SK-N-SH (cell line): ENCODE measurements around the gene PSTPIP1. TPM values are rescaled to one million over a fixed set of nuclear protein-coding genes. Genes with fewer than 3 reads are reported as not detected.

Experiments used
- CTCF ChIA-PET: fragments of 300-600, 350-600 bp; formaldehyde crosslinking; extraction: SDS; loops from one replicate; lab custom pipeline; 2021; lab: Yijun Ruan, JAX
- POLR2A ChIA-PET: fragments of 350-600 bp; sonication (Branson Sonifier 250); formaldehyde crosslinking; extraction: SDS; loops from one replicate; lab custom pipeline; 2020; ENCODE audit warnings: antibody characterized with exemption, inconsistent platforms; lab: Yijun Ruan, JAX
- DNase-seq: peaks from one replicate; pipeline ENCODE4 v3.0.0; 2012
- H2AFZ ChIP-seq: fragments of 200-600 bp; sonication (generic); 2 replicates; pipeline ENCODE4 v1.8.1; 2016; ENCODE audit warnings: antibody characterized with exemption, mild to moderate bottlenecking, low read depth
- H3F3A ChIP-seq: fragments of 200-600 bp; sonication (generic); replicated peaks from 2 replicates; pipeline ENCODE3; 2016; ENCODE audit warnings: antibody characterized with exemption, mild to moderate bottlenecking; ENCODE audit not compliant: insufficient read depth
- H3K27ac ChIP-seq, 2 experiments: fragments of 200-500 bp in 1 of 2; fragments of 200-600 bp in 1 of 2; sonication (Bioruptor generic) in 1 of 2; sonication (generic), shearing (Covaris generic) in 1 of 2; 2 replicates each; pipeline versions ENCODE4 v1.5.1 to v1.6.1; 2014 to 2016; ENCODE audit warnings: low read depth in 2 of 2, inconsistent platforms in 1 of 2, low read length in 1 of 2, mild to moderate bottlenecking in 1 of 2, mixed read lengths in 1 of 2
- H3K27me3 ChIP-seq: fragments of 200-600 bp; sonication (generic), shearing (Covaris generic); 2 replicates; pipeline ENCODE4 v1.6.1; 2016; ENCODE audit warnings: mixed run types; ENCODE audit not compliant: insufficient read depth
- H3K36me3 ChIP-seq, 2 experiments: fragments of 200-500 bp in 1 of 2; fragments of 200-600 bp in 1 of 2; sonication (Bioruptor generic) in 1 of 2; sonication (generic) in 1 of 2; replicated peaks in 1 of 2; 2 replicates each; pipeline versions ENCODE3 to v1.5.1; 2014 to 2016; ENCODE audit warnings: low read length in 1 of 2, mild to moderate bottlenecking in 1 of 2; ENCODE audit not compliant: insufficient read depth in 2 of 2, control insufficient read depth in 1 of 2
- H3K4me1 ChIP-seq, 2 experiments: fragments of 200-500 bp in 1 of 2; fragments of 200-600 bp in 1 of 2; sonication (Bioruptor generic) in 1 of 2; sonication (generic), shearing (Covaris generic) in 1 of 2; 2 replicates each; pipeline versions ENCODE4 v1.5.1 to v1.6.1; 2014 to 2016; ENCODE audit warnings: low read depth in 1 of 2, low read length in 1 of 2, mixed run types in 1 of 2; ENCODE audit not compliant: insufficient read depth in 2 of 2, control insufficient read depth in 1 of 2
- H3K4me2 ChIP-seq: fragments of 200-600 bp; sonication (generic), shearing (Covaris generic); 2 replicates; pipeline ENCODE4 v1.6.1; 2017; ENCODE audit warnings: mixed run types
- H3K4me3 ChIP-seq, 2 experiments: fragments of 200-500 bp in 1 of 2; fragments of 200-600 bp in 1 of 2; sonication (Bioruptor generic) in 1 of 2; sonication (generic), shearing (Covaris generic) in 1 of 2; 2 replicates each; pipeline versions ENCODE4 v1.5.1 to v1.8.1; 2014 to 2016; ENCODE audit warnings: low read depth in 2 of 2, inconsistent platforms in 1 of 2, low read length in 1 of 2, mild to moderate bottlenecking in 1 of 2, mixed read lengths in 1 of 2, moderate library complexity in 1 of 2
- H3K79me2 ChIP-seq: fragments of 200-600 bp; sonication (generic); 2 replicates; pipeline ENCODE4 v1.8.1; 2017; ENCODE audit warnings: mild to moderate bottlenecking; ENCODE audit not compliant: insufficient read depth
- H3K9ac ChIP-seq: fragments of 200-600 bp; sonication (generic); 2 replicates; pipeline ENCODE4 v1.6.1; 2017; ENCODE audit warnings: mixed run types
- H3K9me2 ChIP-seq: fragments of 200-600 bp; sonication (generic); 2 replicates; pipeline ENCODE4 v1.6.1; 2017; ENCODE audit warnings: mixed run types
- H3K9me3 ChIP-seq: fragments of 200-600 bp; sonication (generic); 2 replicates; pipeline ENCODE4 v1.6.1; 2017; ENCODE audit warnings: mixed run types, mild to moderate bottlenecking, moderate library complexity
- H4K20me1 ChIP-seq: fragments of 200-600 bp; sonication (generic); 2 replicates; pipeline ENCODE4 v1.6.1; 2017; ENCODE audit warnings: mild to moderate bottlenecking, mixed run types; ENCODE audit not compliant: insufficient read depth
- CTCF ChIP-seq: fragments of 200-600 bp; sonication (generic); IDR thresholded peaks from 2 replicates; pipeline ENCODE4 v1.6.1; 2017; ENCODE audit warnings: antibody characterized with exemption, mild to moderate bottlenecking, moderate library complexity
- EP300 ChIP-seq, 2 experiments: IDR thresholded peaks; 2 replicates each; pipeline versions ENCODE4 v1.4.0 to v1.6.1; 2012; ENCODE audit warnings: borderline replicate concordance in 1 of 2, low read depth in 1 of 2, low read length in 1 of 2
- EZH2phosphoT487 ChIP-seq: fragments of 200-600 bp; sonication (generic); IDR thresholded peaks from 2 replicates; pipeline ENCODE4 v1.6.1; 2017; ENCODE audit warnings: low read depth, mixed run types, mild to moderate bottlenecking, antibody characterized with exemption, moderate library complexity, borderline replicate concordance
- FOSL2 ChIP-seq: IDR thresholded peaks from 2 replicates; pipeline ENCODE4 v1.4.0; 2012; ENCODE audit warnings: low read depth, mild to moderate bottlenecking, moderate library complexity, borderline replicate concordance
- FOXM1 ChIP-seq: IDR thresholded peaks from 2 replicates; pipeline ENCODE4 v1.4.0; 2012; ENCODE audit warnings: low read depth, mild to moderate bottlenecking
- JUND ChIP-seq: IDR thresholded peaks from 2 replicates; pipeline ENCODE4 v1.4.0; 2012
- MAX ChIP-seq: IDR thresholded peaks from 2 replicates; pipeline ENCODE4 v1.4.0; 2012; ENCODE audit warnings: low read depth
- MXI1 ChIP-seq: IDR thresholded peaks from 2 replicates; pipeline ENCODE4 v1.6.1; 2012; ENCODE audit warnings: mild to moderate bottlenecking, low read depth, low read length, improper control_type of control experiment
- PBX3 ChIP-seq: IDR thresholded peaks from 2 replicates; pipeline ENCODE4; 2012
- RAD21 ChIP-seq: IDR thresholded peaks from 2 replicates; pipeline ENCODE4 v1.6.1; 2012; ENCODE audit warnings: mild to moderate bottlenecking, low read length
- SIN3A ChIP-seq: IDR thresholded peaks from 2 replicates; pipeline ENCODE4 v1.6.1; 2012; ENCODE audit warnings: low read depth, mild to moderate bottlenecking, low read length, moderate library complexity, borderline replicate concordance
- SMC3 ChIP-seq: IDR thresholded peaks from 2 replicates; pipeline ENCODE4 v1.6.1; 2012; ENCODE audit warnings: low read depth, low read length, improper control_type of control experiment
- TCF12 ChIP-seq: IDR thresholded peaks from 2 replicates; pipeline ENCODE4 v1.4.0; 2012
- ZBTB33 ChIP-seq: IDR thresholded peaks from 2 replicates; pipeline ENCODE4 v1.4.0; 2012; ENCODE audit warnings: low read depth, borderline replicate concordance
- WGBS: methylation state at CpG from one replicate; pipeline ENCODE4 v1.1.6; 2017; ENCODE audit warnings: low lambda C conversion rate; 5-methylcytosine and 5-hydroxymethylcytosine counted together
- polyA plus RNA-seq, 3 experiments: library from polyadenylated mRNA; depleted of rRNA; stranded (reverse); fragments of >200 nt; gene quantifications; 2 replicates each; pipeline ENCODE4 v1.2.3, GENCODE V29; 2012

Gene PSTPIP1
- polyA plus RNA-seq, 1 of the 3 experiments (the other 2 are of a cell fraction): 0.69 TPM

GRCh38 chr15:76978522-76979330, 16.2 kb upstream of the PSTPIP1 start:
- no peak overlapping the region for H2AFZ ChIP-seq
- H3K4me3 ChIP-seq: no peak overlapping the region
- H3K4me1 ChIP-seq: peaks cover 0 to 3% of the 10 kb centered on the region in 2 experiments; a peak in 1 of 4 replicates
- no peak overlapping the region for H3K9ac ChIP-seq
- H3K79me2 ChIP-seq: no peaks in the 10 kb centered on the region
- H3K27me3 ChIP-seq: no peaks in the 10 kb centered on the region
- no peaks in the 10 kb centered on the region for H3F3A ChIP-seq
- no peak overlapping the region for H3K4me2 ChIP-seq
- peaks cover 5% of the 10 kb centered on the region for H3K9me3 ChIP-seq
- H3K9me2 ChIP-seq: no peaks in the 10 kb centered on the region
- ChIA-PET POLR2A (interaction anchor here (0.7 to 0.9 kb wide), 2 partner anchors 17 to 92 kb away, joined by 3 read pairs; partner anchors contain the start of gene TSPAN3), CTCF (interaction anchor here (0.7 kb wide), 1 partner anchor 20 kb away, joined by 3 read pairs; no protein-coding TSS in a partner anchor)
- WGBS: 72% methylated on average over 16 of the region's 18 CpGs
- H3K36me3 ChIP-seq: no peaks in the 10 kb centered on the region
- no peaks in the 10 kb centered on the region for H4K20me1 ChIP-seq
- no peak overlapping the region for H3K27ac ChIP-seq
- TF ChIP-seq SIN3A: no peak
- TF ChIP-seq JUND: no peak
- no peak for TF ChIP-seq MXI1
- no peak for TF ChIP-seq FOXM1
- TF ChIP-seq EP300 (IDR thresholded peaks at IDR 0.05; ENCODE audit: borderline replicate concordance in 1 of 2, low read depth in 1 of 2, low read length in 1 of 2): no peak
- TF ChIP-seq MAX: no peak
- TF ChIP-seq TCF12: no peak
- TF ChIP-seq FOSL2: no peak
- no peak for TF ChIP-seq RAD21
- TF ChIP-seq SMC3: no peak
- TF ChIP-seq PBX3: no peak
- no peak for TF ChIP-seq EZH2phosphoT487
- no peak for TF ChIP-seq CTCF
- TF ChIP-seq ZBTB33: no peak
- DNase-seq: no peak
